ES-I3 (cell line): Measurements from ENCODE around the gene RSBN1L.
A peak's percentile ranks its signal among the peaks of the same experiment; 100 is the strongest.
"Not testable (repeated sequence)": the region's sequence is repeated elsewhere in the genome, so short reads cannot be mapped to it uniquely, and the experiment has no call there.

Experiments used
- H3K36me3 ChIP-seq: 2 replicates; pipeline ENCODE4 v1.6.1; 2013; ENCODE audit warnings: mild to moderate bottlenecking, low read length, control low read depth, moderate library complexity; ENCODE audit not compliant: insufficient read depth
- H3K4me1 ChIP-seq: 2 replicates; pipeline ENCODE4 v1.6.1; 2013; ENCODE audit warnings: mild to moderate bottlenecking, control low read depth, low read length; ENCODE audit not compliant: insufficient read depth
- H3K9ac ChIP-seq: 2 replicates; pipeline ENCODE4 v1.6.1; 2013; ENCODE audit warnings: low read depth, mild to moderate bottlenecking, low read length, moderate library complexity
- H3K9me3 ChIP-seq: 2 replicates; pipeline ENCODE4 v1.6.1; 2013; ENCODE audit warnings: mild to moderate bottlenecking, low read length, moderate library complexity; ENCODE audit not compliant: control insufficient read depth, insufficient read depth

Gene RSBN1L

GRCh38 chr7:77784426-77784825, 88.2 kb downstream of the RSBN1L start:
- not testable (repeated sequence) for H3K4me1 ChIP-seq, H3K36me3 ChIP-seq, H3K9me3 ChIP-seq

GRCh38 chr7:77786018-77786417, 89.8 kb downstream of the RSBN1L start:
- no peaks in the 10 kb centered on the region; the same call in 1 of the 2 replicates for H3K9me3 ChIP-seq
- H3K4me1 ChIP-seq: no peaks in the 10 kb centered on the region
- no peaks in the 10 kb centered on the region for H3K36me3 ChIP-seq
- H3K9ac ChIP-seq: no peak overlapping the region

More at GRCh38 chr7:77784426-77784825, 88.2 kb downstream of the RSBN1L start:
- H3K9ac ChIP-seq: not testable (repeated sequence)

GRCh38 chr7:77786741-77787140, 90.5 kb downstream of the RSBN1L start:
- H3K36me3 ChIP-seq: no peaks in the 10 kb centered on the region
- no peaks in the 10 kb centered on the region; the same call in 1 of the 2 replicates for H3K9me3 ChIP-seq
- H3K9ac ChIP-seq: no peak overlapping the region
- peaks cover 5% of the 10 kb centered on the region; the same call in 1 of the 2 replicates for H3K4me1 ChIP-seq

- Histone ChIP-seq H3K9me3 (no peaks in the 10 kb centered on the region; the same call in 1 of the 2 replicates), H3K36me3 (no peaks in the 10 kb centered on the region), H3K4me1 (peaks cover 7% of the 10 kb centered on the region; the same call in 1 of the 2 replicates), H3K9ac (no peak overlapping the region)
Measured at GRCh38 chr7:77788327-77788902, 92.2 kb downstream of the RSBN1L start.

- no peak overlapping the region for H3K9ac ChIP-seq
- peaks cover 7% of the 10 kb centered on the region; the same call in 1 of the 2 replicates for H3K4me1 ChIP-seq
- H3K36me3 ChIP-seq: peaks cover 2% of the 10 kb centered on the region; the same call in 1 of the 2 replicates
- H3K9me3 ChIP-seq: no peaks in the 10 kb centered on the region; the same call in 1 of the 2 replicates
Measured at GRCh38 chr7:77791336-77791735, 95.1 kb downstream of the RSBN1L start.

GRCh38 chr7:77791956-77792355, 95.7 kb downstream of the RSBN1L start:
- Histone ChIP-seq H3K36me3 (peaks cover 2% of the 10 kb centered on the region; the same call in 1 of the 2 replicates), H3K9me3 (no peaks in the 10 kb centered on the region), H3K9ac (no peak overlapping the region), H3K4me1 (peaks cover 7% of the 10 kb centered on the region; the same call in 1 of the 2 replicates)

GRCh38 chr7:77794000-77794399, 97.7 kb downstream of the RSBN1L start:
- Histone ChIP-seq H3K9ac (no peak overlapping the region), H3K4me1 (peaks cover 13% of the 10 kb centered on the region), H3K36me3 (peaks cover 2% of the 10 kb centered on the region; the same call in 1 of the 2 replicates), H3K9me3 (no peaks in the 10 kb centered on the region)

GRCh38 chr7:77796109-77796508, 99.8 kb downstream of the RSBN1L start:
- peaks cover 17% of the 10 kb centered on the region for H3K4me1 ChIP-seq
- H3K36me3 ChIP-seq: peaks cover 2% of the 10 kb centered on the region; the same call in 1 of the 2 replicates
- H3K9me3 ChIP-seq: no peaks in the 10 kb centered on the region
- H3K9ac ChIP-seq: no peak overlapping the region

- H3K9me3 ChIP-seq: no peaks in the 10 kb centered on the region
- H3K4me1 ChIP-seq: peaks cover 10% of the 10 kb centered on the region
- peaks cover 2% of the 10 kb centered on the region; the same call in 1 of the 2 replicates for H3K36me3 ChIP-seq
- H3K9ac ChIP-seq: peak overlapping the region; percentile 92
Measured at GRCh38 chr7:77796960-77797359, 100.7 kb downstream of the RSBN1L start.

GRCh38 chr7:77797734-77798393, 101.6 kb downstream of the RSBN1L start:
- Histone ChIP-seq H3K9me3 (no peaks in the 10 kb centered on the region), H3K36me3 (peaks cover 2% of the 10 kb centered on the region; the same call in 1 of the 2 replicates), H3K9ac (peak overlapping the region; percentile 92), H3K4me1 (peaks cover 10% of the 10 kb centered on the region)

- Histone ChIP-seq H3K4me1 (peaks cover 10% of the 10 kb centered on the region), H3K9me3 (no peaks in the 10 kb centered on the region), H3K9ac (peak within 1 kb of the TSS; percentile 92), H3K36me3 (peaks cover 2% of the 10 kb centered on the region; the same call in 1 of the 2 replicates)
Measured at GRCh38 chr7:77798394-77799077, 102.3 kb downstream of the RSBN1L start, which contains the start of the genes PHTF2 and TMEM60. Gene PHTF2 (plus strand): TSS chr7:77798773. Gene TMEM60 (minus strand): TSS chr7:77798434. CDS start chr7:77794373, 4,061 bp downstream.

GRCh38 chr7:77799078-77799964, 103.1 kb downstream of the RSBN1L start:
- Histone ChIP-seq H3K9ac (peak overlapping the region; percentile 80), H3K4me1 (peaks cover 10% of the 10 kb centered on the region), H3K9me3 (no peaks in the 10 kb centered on the region), H3K36me3 (no peaks in the 10 kb centered on the region)

- H3K9ac ChIP-seq: no peak overlapping the region
- H3K4me1 ChIP-seq: peaks cover 10% of the 10 kb centered on the region
- no peaks in the 10 kb centered on the region for H3K36me3 ChIP-seq
- H3K9me3 ChIP-seq: no peaks in the 10 kb centered on the region
Measured at GRCh38 chr7:77800158-77800557, 103.9 kb downstream of the RSBN1L start.

GRCh38 chr7:77800730-77801129, 104.5 kb downstream of the RSBN1L start:
- Histone ChIP-seq H3K4me1 (peaks cover 10% of the 10 kb centered on the region), H3K9me3 (no peaks in the 10 kb centered on the region), H3K36me3 (no peaks in the 10 kb centered on the region), H3K9ac (no peak overlapping the region)
